Right atrium auricular region (tissue), 2 donors: ENCODE measurements around the gene PNMA6A. TPM values are rescaled to one million over a fixed set of nuclear protein-coding genes. Genes with fewer than 3 reads are reported as not detected.
A peak's percentile ranks its signal among the peaks of the same experiment; 100 is the strongest.
"Not testable (repeated sequence)": the region's sequence is repeated elsewhere in the genome, so short reads cannot be mapped to it uniquely, and the experiment has no call there.

ENCODE experiments used
- DNase-seq: peaks from one replicate; pipeline ENCODE4 v3.0.0-alpha.2; 2019; ENCODE audit warnings: low spot score
- H3K27ac ChIP-seq, 2 donors: fragments of 200-600 bp; sonication (generic); 1 replicate in 1 of 2; 2 replicates in 1 of 2; pipeline ENCODE4 v1.5.1; 2016 to 2019
- H3K27me3 ChIP-seq, 2 donors: fragments of 200-600 bp; sonication (generic); one replicate each; pipeline versions ENCODE4 v1.5.1 to v1.6.0; 2017 to 2019
- H3K36me3 ChIP-seq: fragments of 200-600 bp; sonication (generic); one replicate; pipeline ENCODE4 v1.5.1; 2016
- H3K4me1 ChIP-seq, 2 donors: fragments of 200-600 bp; sonication (generic); one replicate each; pipeline versions ENCODE4 v1.5.1 to v1.6.0; 2017 to 2019
- H3K4me3 ChIP-seq, 2 donors: fragments of 200-600 bp; sonication (generic); 1 replicate in 1 of 2; 2 replicates in 1 of 2; pipeline ENCODE4 v1.5.1; 2017 to 2019; ENCODE audit warnings: mild to moderate bottlenecking in 1 of 2, moderate library complexity in 1 of 2
- H3K9me3 ChIP-seq, 2 donors: fragments of 200-600 bp; sonication (generic); one replicate each; pipeline ENCODE4 v1.5.1; 2019
- CTCF ChIP-seq, 2 donors: fragments of 200-600 bp; sonication (generic); IDR thresholded peaks; one replicate each; pipeline ENCODE4 v1.5.1; 2019; ENCODE audit warnings: antibody characterized with exemption in 2 of 2
- total RNA-seq, 2 donors: library from RNA; depleted of rRNA; stranded (reverse); fragments of >200 nt; gene quantifications; one replicate each; pipeline ENCODE4 v1.1.0, GENCODE V29; 2016

The PNMA6A gene
- 1 to 10 TPM; 1.7 to 2.9 TPM for total RNA-seq

GRCh38 chrX:153071909-153072583 is at the start of gene PNMA6A:
PNMA6A (plus strand) TSS chrX:153072454; CDS start chrX:153073063, 609 bp downstream.
- not testable (repeated sequence) for H3K27ac ChIP-seq, H3K4me1 ChIP-seq, DNase-seq, H3K27me3 ChIP-seq, H3K9me3 ChIP-seq, H3K4me3 ChIP-seq, H3K36me3 ChIP-seq

GRCh38 chrX:153026501-153026900 is 45.8 kb upstream of the PNMA6A start:
- DNase-seq, H3K36me3 ChIP-seq, H3K27ac ChIP-seq, H3K27me3 ChIP-seq, H3K9me3 ChIP-seq, H3K4me3 ChIP-seq, H3K4me1 ChIP-seq: not testable (repeated sequence)

- H3K27ac ChIP-seq, DNase-seq, H3K9me3 ChIP-seq, H3K4me1 ChIP-seq, H3K27me3 ChIP-seq, H3K36me3 ChIP-seq, H3K4me3 ChIP-seq: not testable (repeated sequence)
These were observed 43.8 kb upstream of the PNMA6A start for GRCh38 chrX:153028487-153028886.

GRCh38 chrX:153029162-153029561 is 43.1 kb upstream of the PNMA6A start:
- TF ChIP-seq CTCF (IDR thresholded peaks at IDR 0.05), result no peak

GRCh38 chrX:153029875-153030274 is 42.4 kb upstream of the PNMA6A start:
- H3K9me3 ChIP-seq, result no peaks in the 10 kb centered on the region
- H3K27ac ChIP-seq, result no peak overlapping the region
- no peaks in the 10 kb centered on the region for H3K4me1 ChIP-seq
- no peaks in the 10 kb centered on the region for H3K27me3 ChIP-seq
- no peak for DNase-seq
- no peak overlapping the region for H3K4me3 ChIP-seq
- TF ChIP-seq CTCF (IDR thresholded peaks at IDR 0.05), result no peak
- H3K36me3 ChIP-seq, result no peaks in the 10 kb centered on the region

More at GRCh38 chrX:153029162-153029561, 43.1 kb upstream of the PNMA6A start:
- Histone ChIP-seq H3K4me3 (no peak overlapping the region), H3K27ac (no peak overlapping the region), H3K27me3 (no peaks in the 10 kb centered on the region), H3K36me3 (no peaks in the 10 kb centered on the region), H3K4me1 (no peaks in the 10 kb centered on the region), H3K9me3 (no peaks in the 10 kb centered on the region)
- DNase-seq, result no peak

- no peak for DNase-seq
- no peaks in the 10 kb centered on the region for H3K9me3 ChIP-seq
- TF ChIP-seq CTCF (IDR thresholded peaks at IDR 0.05), result no peak
These were observed 41.5 kb upstream of the PNMA6A start for GRCh38 chrX:153030801-153031200.

GRCh38 chrX:153032397-153033118 is 39.7 kb upstream of the PNMA6A start:
- H3K36me3 ChIP-seq, result no peaks in the 10 kb centered on the region
- H3K4me1 ChIP-seq, result no peaks in the 10 kb centered on the region
- H3K9me3 ChIP-seq, result no peaks in the 10 kb centered on the region
- peak; percentile 64 to 87 for TF ChIP-seq CTCF (IDR thresholded peaks at IDR 0.05)
- DNase-seq, result peak; percentile 69
- H3K27ac ChIP-seq, result no peak overlapping the region
- H3K4me3 ChIP-seq, result peak overlapping the region in 1 of 2 donors; percentile 34
- no peaks in the 10 kb centered on the region for H3K27me3 ChIP-seq

More at GRCh38 chrX:153030801-153031200, 41.5 kb upstream of the PNMA6A start:
- no peaks in the 10 kb centered on the region for H3K36me3 ChIP-seq
- H3K27ac ChIP-seq, result no peak overlapping the region
- H3K4me3 ChIP-seq, result no peak overlapping the region
- no peaks in the 10 kb centered on the region for H3K27me3 ChIP-seq
- no peaks in the 10 kb centered on the region for H3K4me1 ChIP-seq
